Measurements from ENCODE around the gene ORC1. TPM values are rescaled to one million over a fixed set of nuclear protein-coding genes. Genes with fewer than 3 reads are reported as not detected.

Gene ORC1
- total RNA-seq, 1 donor from 2014 or later = 0.11 TPM

- Histone ChIP-seq H3K27ac (replicated peaks) (no peak overlapping the region), H3K27me3 (ENCODE audit: low read depth) (no peaks in the 10 kb centered on the region), H3K36me3 (peaks cover 90% of the 10 kb centered on the region), H3K4me1 (no peaks in the 10 kb centered on the region), H3K9me3 (replicated peaks) (no peaks in the 10 kb centered on the region), H3K4me3 (no peak overlapping the region)
- intact Hi-C loops (cut with micrococcal nuclease) = no loop called here
- no peak for TF ChIP-seq CTCF (IDR thresholded peaks at IDR 0.05; ENCODE audit: borderline replicate concordance)
- DNase-seq = no peak
These were observed 31.0 kb upstream of the ORC1 start for GRCh38 chr1:52435211-52435610.

DNA sequence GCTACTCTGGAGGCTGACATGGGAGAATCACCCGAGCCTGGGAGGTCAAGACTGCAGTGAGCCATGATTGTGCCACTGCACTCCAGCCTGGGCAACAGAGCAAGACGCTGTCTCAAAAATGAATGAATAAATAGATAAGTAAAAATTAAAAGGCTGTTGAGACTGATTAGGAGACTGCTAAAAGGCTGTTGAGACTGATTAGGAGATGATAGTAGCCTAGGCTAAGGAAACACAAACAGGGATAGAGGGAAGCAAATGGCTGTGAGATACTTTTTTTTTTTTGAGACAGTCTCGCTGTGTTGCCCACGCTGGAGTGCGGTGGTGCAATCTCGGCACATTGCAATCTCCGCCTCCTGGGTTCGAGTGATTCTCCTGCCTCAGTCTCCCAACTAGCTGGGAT lies 28.6 kb upstream of the ORC1 start:
- TF ChIP-seq CTCF (IDR thresholded peaks at IDR 0.05; ENCODE audit: borderline replicate concordance) = no peak
- H3K36me3 ChIP-seq = peaks cover 82% of the 10 kb centered on the region

GRCh38 chr1:52427152-52427551 lies 22.9 kb upstream of the ORC1 start:
- DNase-seq = no peak
- intact Hi-C loops (cut with micrococcal nuclease) = no loop called here
- Histone ChIP-seq H3K4me1 (peaks cover 14% of the 10 kb centered on the region), H3K9me3 (replicated peaks) (no peaks in the 10 kb centered on the region), H3K27ac (replicated peaks) (no peak overlapping the region), H3K36me3 (peaks cover 45% of the 10 kb centered on the region), H3K4me3 (no peak overlapping the region), H3K27me3 (ENCODE audit: low read depth) (no peaks in the 10 kb centered on the region)
- no peak for TF ChIP-seq CTCF (IDR thresholded peaks at IDR 0.05; ENCODE audit: borderline replicate concordance)

More for the DNA sequence above, 28.6 kb upstream of the ORC1 start:
- intact Hi-C loops (cut with micrococcal nuclease) = no loop called here
- no peak for DNase-seq
- H3K4me1 ChIP-seq = no peaks in the 10 kb centered on the region
- H3K27me3 ChIP-seq (ENCODE audit: low read depth) = no peaks in the 10 kb centered on the region
- no peaks in the 10 kb centered on the region for H3K9me3 ChIP-seq (replicated peaks)
- no peak overlapping the region for H3K27ac ChIP-seq (replicated peaks)
- H3K4me3 ChIP-seq = no peak overlapping the region

DNA sequence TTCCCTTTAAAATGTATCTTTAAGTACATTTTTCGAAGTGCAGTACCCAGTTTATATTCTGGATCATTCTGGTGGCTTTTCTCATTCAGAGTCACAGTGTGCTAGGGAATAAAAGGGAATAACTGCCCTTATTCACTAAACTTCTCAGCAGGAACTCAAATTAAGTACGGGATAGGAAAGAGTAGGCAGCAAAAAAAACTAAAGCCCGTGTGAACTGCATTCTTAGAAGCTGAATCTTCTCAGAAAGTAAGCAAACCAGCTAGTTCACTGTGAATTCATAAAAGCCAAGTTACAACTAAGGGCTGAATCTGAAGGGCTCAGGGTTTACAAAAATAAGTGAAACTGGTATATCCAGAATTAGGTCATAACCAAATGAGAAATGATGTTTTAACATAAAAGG lies 22.1 kb upstream of the ORC1 start:
- Histone ChIP-seq H3K9me3 (replicated peaks) (no peaks in the 10 kb centered on the region), H3K4me1 (peaks cover 14% of the 10 kb centered on the region), H3K27me3 (ENCODE audit: low read depth) (no peaks in the 10 kb centered on the region), H3K27ac (replicated peaks) (no peak overlapping the region), H3K36me3 (peaks cover 45% of the 10 kb centered on the region), H3K4me3 (no peak overlapping the region)
- intact Hi-C loops (cut with micrococcal nuclease) = no loop called here
- TF ChIP-seq CTCF (IDR thresholded peaks at IDR 0.05; ENCODE audit: borderline replicate concordance) = no peak
- DNase-seq = no peak

- TF ChIP-seq CTCF (IDR thresholded peaks at IDR 0.05; ENCODE audit: borderline replicate concordance) = no peak
- Histone ChIP-seq H3K27me3 (ENCODE audit: low read depth) (no peaks in the 10 kb centered on the region), H3K4me1 (peaks cover 14% of the 10 kb centered on the region), H3K9me3 (replicated peaks) (no peaks in the 10 kb centered on the region), H3K4me3 (no peak overlapping the region), H3K27ac (replicated peaks) (no peak overlapping the region), H3K36me3 (peaks cover 37% of the 10 kb centered on the region)
- no peak for DNase-seq
- intact Hi-C loops (cut with micrococcal nuclease) = no loop called here
These were observed 20.6 kb upstream of the ORC1 start for GRCh38 chr1:52424813-52425212.

DNA sequence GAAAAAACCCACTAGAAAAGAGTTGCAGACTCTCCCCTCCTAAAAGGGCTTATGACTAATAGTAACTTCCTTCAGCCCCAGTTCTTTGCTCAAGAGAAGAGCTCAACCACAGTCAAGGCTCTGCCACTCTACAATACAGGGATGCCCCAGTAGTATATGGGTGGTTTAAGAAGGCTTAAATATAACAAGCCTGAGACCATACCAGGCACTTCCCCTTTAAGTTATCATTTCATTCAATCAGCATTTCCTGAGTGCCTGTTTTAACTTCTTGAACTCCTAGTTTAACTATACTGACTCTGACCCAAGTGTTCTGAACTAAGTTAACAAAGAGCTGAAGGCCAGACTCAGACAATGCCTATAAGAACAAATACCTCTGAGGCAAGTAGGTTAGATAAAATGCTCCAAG lies 20.0 kb upstream of the ORC1 start:
- intact Hi-C loops (cut with micrococcal nuclease) = no loop called here
- Histone ChIP-seq H3K27me3 (ENCODE audit: low read depth) (no peaks in the 10 kb centered on the region), H3K36me3 (peaks cover 36% of the 10 kb centered on the region), H3K4me3 (no peak overlapping the region), H3K9me3 (replicated peaks) (no peaks in the 10 kb centered on the region), H3K27ac (replicated peaks) (peak overlapping the region; percentile 35), H3K4me1 (peaks cover 14% of the 10 kb centered on the region)
- TF ChIP-seq CTCF (IDR thresholded peaks at IDR 0.05; ENCODE audit: borderline replicate concordance) = no peak
- no peak for DNase-seq

Measured in left ventricle myocardium inferior (tissue), 1 donor.